A549 (cell line): ENCODE measurements around the gene SPATA31E1.

Experiments used
- CTCF ChIP-seq: fragments of >200 bp; sonication (Bioruptor Twin); formaldehyde crosslinking; IDR thresholded peaks from 3 replicates; pipeline ENCODE4 v1.5.1; 2016
- NR3C1 ChIP-seq: fragments of >200 bp; sonication (Bioruptor Twin); formaldehyde crosslinking; IDR thresholded peaks from 3 replicates; pipeline ENCODE4 v1.6.1; 2017
- POLR2A ChIP-seq: IDR thresholded peaks from 2 replicates; pipeline ENCODE4 v1.6.1; 2012; ENCODE audit warnings: mild to moderate bottlenecking, low read length
- RCOR1 ChIP-seq: fragments of 150-350 bp; IDR thresholded peaks from 2 replicates; pipeline ENCODE4 v1.6.1; 2014; ENCODE audit warnings: antibody characterized with exemption, low read length, low read depth
- REST ChIP-seq: fragments of 200-600 bp; sonication (generic); IDR thresholded peaks from 2 replicates; pipeline ENCODE4 v1.6.1; 2016; ENCODE audit warnings: antibody characterized with exemption, mild to moderate bottlenecking, moderate library complexity
- RFX5 ChIP-seq: fragments of 450-650 bp; IDR thresholded peaks from 2 replicates; pipeline ENCODE4 v1.7.1; 2014; ENCODE audit warnings: antibody characterized with exemption, mild to moderate bottlenecking, moderate library complexity

GRCh38 chr9:87909310-87910041 is 26.8 kb downstream of the SPATA31E1 start:
- no peak for TF ChIP-seq POLR2A
- TF ChIP-seq CTCF, result no peak; the same call in 1 of the 3 replicates
- no peak for TF ChIP-seq RFX5
- TF ChIP-seq REST, result no peak
- TF ChIP-seq RCOR1, result no peak
- no peak for TF ChIP-seq NR3C1
